ENCODE results near the gene DIO2. TPM values are rescaled to one million over a fixed set of nuclear protein-coding genes. Genes with fewer than 3 reads are reported as not detected.
A peak's percentile ranks its signal among the peaks of the same experiment; 100 is the strongest.

Gene DIO2
- total RNA-seq, 2 donors from 2014 or later: 0.37 to 1.9 TPM

DNA sequence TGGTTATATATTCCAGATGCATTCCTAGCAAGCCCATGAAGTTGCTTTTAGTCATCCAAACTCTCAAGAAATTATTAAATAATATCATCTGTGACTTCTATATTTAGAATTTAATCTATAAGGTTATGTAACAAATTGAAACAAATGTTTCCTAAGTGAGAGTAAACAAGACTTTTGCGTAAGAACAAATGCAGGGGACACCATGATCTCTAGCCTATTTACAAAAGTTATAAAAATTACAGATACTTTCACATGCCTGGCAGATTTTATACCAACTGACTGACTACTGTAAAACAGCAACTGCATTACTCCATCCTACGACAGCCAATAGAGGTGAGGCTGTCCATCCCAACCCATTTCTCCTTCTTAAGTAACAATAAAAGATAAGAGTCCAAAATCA lies 20.4 kb upstream of the DIO2 start:
- intact Hi-C loops (cut with DNase I): no loop called here
- H3K4me3 ChIP-seq: no peak overlapping the region
- no peak overlapping the region for H3K9ac ChIP-seq (ENCODE audit: low read depth in 2 of 2, low read length in 2 of 2)
- no peaks in the 10 kb centered on the region for H3K4me1 ChIP-seq
- no peak for DNase-seq
- no peaks in the 10 kb centered on the region for H3K36me3 ChIP-seq
- TF ChIP-seq, protein P1, sequence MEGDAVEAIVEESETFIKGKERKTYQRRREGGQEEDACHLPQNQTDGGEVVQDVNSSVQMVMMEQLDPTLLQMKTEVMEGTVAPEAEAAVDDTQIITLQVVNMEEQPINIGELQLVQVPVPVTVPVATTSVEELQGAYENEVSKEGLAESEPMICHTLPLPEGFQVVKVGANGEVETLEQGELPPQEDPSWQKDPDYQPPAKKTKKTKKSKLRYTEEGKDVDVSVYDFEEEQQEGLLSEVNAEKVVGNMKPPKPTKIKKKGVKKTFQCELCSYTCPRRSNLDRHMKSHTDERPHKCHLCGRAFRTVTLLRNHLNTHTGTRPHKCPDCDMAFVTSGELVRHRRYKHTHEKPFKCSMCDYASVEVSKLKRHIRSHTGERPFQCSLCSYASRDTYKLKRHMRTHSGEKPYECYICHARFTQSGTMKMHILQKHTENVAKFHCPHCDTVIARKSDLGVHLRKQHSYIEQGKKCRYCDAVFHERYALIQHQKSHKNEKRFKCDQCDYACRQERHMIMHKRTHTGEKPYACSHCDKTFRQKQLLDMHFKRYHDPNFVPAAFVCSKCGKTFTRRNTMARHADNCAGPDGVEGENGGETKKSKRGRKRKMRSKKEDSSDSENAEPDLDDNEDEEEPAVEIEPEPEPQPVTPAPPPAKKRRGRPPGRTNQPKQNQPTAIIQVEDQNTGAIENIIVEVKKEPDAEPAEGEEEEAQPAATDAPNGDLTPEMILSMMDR (IDR thresholded peaks at IDR 0.05): no peak
- no peaks in the 10 kb centered on the region for H3K9me3 ChIP-seq
- H3K27ac ChIP-seq: no peak overlapping the region
- H3K27me3 ChIP-seq: no peaks in the 10 kb centered on the region

DNA sequence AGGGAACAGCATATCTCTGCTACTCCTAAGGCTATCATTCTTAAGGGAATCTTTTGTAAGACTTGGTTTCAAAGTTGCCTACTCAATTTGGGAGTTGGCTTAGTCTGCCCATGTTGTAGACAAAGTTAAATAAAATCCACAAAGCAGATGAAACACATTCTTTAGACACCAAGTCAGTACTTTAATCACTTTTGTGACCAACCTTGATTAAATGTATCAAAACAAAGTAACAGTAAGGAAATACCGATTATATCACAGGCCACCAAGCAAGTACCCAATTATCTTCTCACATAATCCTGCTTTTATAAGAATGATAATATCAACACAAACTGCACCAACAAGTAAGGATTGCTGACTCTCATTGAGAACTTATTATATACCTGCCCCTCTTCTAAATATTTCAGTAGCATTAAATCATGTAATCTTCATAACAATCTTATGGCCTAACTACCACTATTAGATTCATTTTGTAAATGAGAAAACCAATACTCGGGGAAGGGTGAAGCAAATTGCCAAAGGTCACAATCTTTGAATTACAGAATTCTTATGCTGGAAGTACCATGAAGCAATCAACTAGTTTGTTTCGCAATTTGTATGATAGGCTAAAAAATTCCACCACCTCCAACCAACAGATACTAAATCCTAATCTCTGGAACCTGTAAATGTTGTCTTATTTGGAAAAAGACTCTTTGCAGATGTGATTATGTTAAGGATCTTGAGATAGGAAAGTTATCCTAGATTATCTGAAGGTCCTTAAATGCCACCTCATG lies 12.6 kb upstream of the DIO2 start:
- DNase-seq: no peak
- H3K4me1 ChIP-seq: no peaks in the 10 kb centered on the region
- no peak overlapping the region for H3K9ac ChIP-seq (ENCODE audit: low read depth in 2 of 2, low read length in 2 of 2)
- no peaks in the 10 kb centered on the region for H3K9me3 ChIP-seq
- H3K27me3 ChIP-seq: no peaks in the 10 kb centered on the region
- intact Hi-C loops (cut with DNase I): no loop called here
- no peak overlapping the region for H3K27ac ChIP-seq
- TF ChIP-seq, protein P1 (IDR thresholded peaks at IDR 0.05): no peak
- H3K36me3 ChIP-seq: no peaks in the 10 kb centered on the region
- H3K4me3 ChIP-seq: no peak overlapping the region

DNA sequence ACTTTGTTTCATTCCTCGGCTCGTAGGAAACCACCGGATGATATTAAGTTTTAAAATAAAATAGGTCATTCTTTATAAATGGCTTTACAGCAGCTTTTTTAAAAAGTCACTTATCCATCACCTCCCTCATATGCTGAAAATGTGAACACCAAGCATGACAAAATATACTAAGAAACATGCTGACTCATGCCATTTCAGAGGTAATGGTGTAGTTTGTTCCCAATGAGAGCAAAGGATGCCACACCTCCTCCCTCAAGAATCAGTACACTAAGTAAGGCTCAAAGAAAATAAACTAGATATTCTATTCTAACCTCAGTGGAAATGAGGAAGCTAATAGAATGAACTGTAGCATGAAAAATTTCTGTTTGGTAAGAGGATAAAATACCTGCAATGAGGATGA lies 5.5 kb upstream of the DIO2 start:
- TF ChIP-seq, protein P1 (IDR thresholded peaks at IDR 0.05): no peak
- no peak for DNase-seq
- H3K9ac ChIP-seq (ENCODE audit: low read depth in 2 of 2, low read length in 2 of 2): no peak overlapping the region
- intact Hi-C loops (cut with DNase I): no loop called here
- no peaks in the 10 kb centered on the region for H3K4me1 ChIP-seq
- H3K4me3 ChIP-seq: no peak overlapping the region
- no peaks in the 10 kb centered on the region for H3K27me3 ChIP-seq
- no peak overlapping the region for H3K27ac ChIP-seq
- no peaks in the 10 kb centered on the region for H3K9me3 ChIP-seq
- H3K36me3 ChIP-seq: no peaks in the 10 kb centered on the region

DNA sequence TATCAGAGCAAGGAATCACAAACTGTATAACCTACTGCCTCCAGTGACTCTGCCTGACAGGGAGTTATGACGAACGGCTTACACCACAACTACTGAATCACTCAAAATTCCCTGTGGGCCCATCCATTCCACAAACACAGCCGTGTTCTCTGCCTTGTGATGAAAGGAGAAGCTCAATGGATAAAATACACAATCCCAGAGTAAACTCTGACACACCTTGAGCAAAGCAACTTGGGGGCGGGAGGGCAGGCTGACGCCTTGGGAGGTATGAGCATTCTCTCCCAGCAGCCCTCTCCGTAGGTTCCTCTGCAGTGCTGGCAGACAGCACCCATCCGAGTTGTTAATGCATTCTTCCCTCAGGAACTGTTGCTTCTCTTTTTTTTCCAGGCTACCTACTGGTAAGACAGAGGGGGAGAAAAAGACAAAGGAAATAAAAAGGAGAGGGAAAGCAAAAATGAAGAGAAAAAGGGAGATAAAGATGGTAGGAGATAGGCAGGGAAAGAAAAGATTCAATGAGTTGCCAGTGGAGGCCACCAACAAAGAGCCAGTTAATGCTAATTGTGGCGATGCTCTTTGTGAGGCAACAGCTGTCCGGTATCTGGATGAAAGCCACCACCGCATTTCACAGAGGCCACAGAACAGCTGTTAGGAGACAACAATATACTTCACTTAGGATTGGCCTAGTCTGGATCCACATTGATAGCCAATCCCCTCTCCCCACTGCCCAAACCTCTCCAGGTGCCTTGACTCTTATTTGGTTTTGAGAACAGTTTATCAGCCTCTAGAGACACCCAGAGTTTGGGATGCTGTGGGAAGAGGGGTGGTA lies 4.7 kb upstream of the DIO2 start:
- no peaks in the 10 kb centered on the region for H3K9me3 ChIP-seq
- H3K4me1 ChIP-seq: no peaks in the 10 kb centered on the region
- intact Hi-C loops (cut with DNase I): no loop called here
- no peak overlapping the region for H3K27ac ChIP-seq
- H3K36me3 ChIP-seq: no peaks in the 10 kb centered on the region
- TF ChIP-seq, protein P1 (IDR thresholded peaks at IDR 0.05): no peak
- no peak overlapping the region for H3K9ac ChIP-seq (ENCODE audit: low read depth in 2 of 2, low read length in 2 of 2)
- peak; percentile 30 for DNase-seq
- no peak overlapping the region for H3K4me3 ChIP-seq
- no peaks in the 10 kb centered on the region for H3K27me3 ChIP-seq

DNA sequence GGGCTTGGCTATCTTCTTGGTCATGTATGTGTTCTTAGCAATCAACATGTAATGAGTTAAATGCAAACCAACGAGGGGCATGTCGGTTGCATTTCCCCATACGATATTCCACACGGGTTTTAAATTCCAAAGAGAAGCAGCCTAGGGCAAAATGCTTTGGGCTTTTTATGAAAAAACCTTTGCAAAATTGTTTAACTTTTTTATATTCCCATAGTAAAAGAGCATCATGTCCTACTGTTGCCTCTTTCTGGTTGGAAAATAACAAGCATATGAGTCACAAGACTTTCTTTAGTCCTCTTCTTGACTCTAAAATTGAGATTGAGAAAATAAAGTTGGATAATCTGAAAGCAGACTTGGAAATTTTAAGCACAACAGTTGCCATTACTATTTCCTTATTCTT lies 3.8 kb upstream of the DIO2 start:
- Histone ChIP-seq H3K36me3 (no peaks in the 10 kb centered on the region), H3K9me3 (no peaks in the 10 kb centered on the region), H3K27me3 (no peaks in the 10 kb centered on the region), H3K4me3 (no peak overlapping the region), H3K9ac (ENCODE audit: low read depth in 2 of 2, low read length in 2 of 2) (no peak overlapping the region), H3K4me1 (no peaks in the 10 kb centered on the region), H3K27ac (no peak overlapping the region)
- intact Hi-C loops (cut with DNase I): no loop called here
- DNase-seq: no peak
- TF ChIP-seq, protein P1 (IDR thresholded peaks at IDR 0.05): no peak
